Right cardiac atrium (tissue), 5 donors: ENCODE measurements around the gene RXFP4. TPM values are rescaled to one million over a fixed set of nuclear protein-coding genes. Genes with fewer than 3 reads are reported as not detected.

ENCODE experiments used
- ATAC-seq, 2 donors: fragments of 200-7000 bp; cut with Tn5 transposase; one replicate each; pipeline versions ENCODE4 v1.8.0 to v1.9.1; 2020; ENCODE audit warnings: moderate library complexity in 2 of 2, mild to moderate bottlenecking in 1 of 2
- DNase-seq, 3 donors: peaks; one replicate each; pipeline ENCODE4 v3.0.0-alpha.2; 2020
- H3K27ac ChIP-seq: one replicate; pipeline ENCODE4 v1.5.1; 2013; ENCODE audit warnings: mild to moderate bottlenecking, low read length, control low read depth, moderate library complexity
- H3K27me3 ChIP-seq: one replicate; pipeline ENCODE4 v1.6.1; 2013; ENCODE audit not compliant: control insufficient read depth, insufficient read depth
- H3K4me1 ChIP-seq: one replicate; pipeline ENCODE4 v1.6.1; 2013; ENCODE audit warnings: low read length; ENCODE audit not compliant: control insufficient read depth, insufficient read depth
- H3K4me3 ChIP-seq: one replicate; pipeline ENCODE4 v1.5.1; 2013; ENCODE audit warnings: low read length, control low read depth
- H3K9me3 ChIP-seq: one replicate; pipeline ENCODE4 v1.6.1; 2013; ENCODE audit warnings: low read length; ENCODE audit not compliant: control insufficient read depth
- WGBS: extraction: QIAGEN DNeasy Blood & Tissue Kit; methylation state at CpG from one replicate; pipeline ENCODE4 v1.1.7; 2013; 5-methylcytosine and 5-hydroxymethylcytosine counted together
- intact Hi-C, 4 donors: fragments of 100-400 bp; cut with DNase I; formaldehyde crosslinking; loops; one replicate each; pipeline versions ENCODE4 v1.11.0 to v1.14.0; 2022 to 2023
- microRNA-seq, 2 donors: library from miRNA; unstranded; fragments of <30 nt; microRNA quantifications; one replicate each; pipeline ENCODE4 v1.2.0, GENCODE V29; 2020 to 2021
- polyA plus RNA-seq: library from polyadenylated mRNA; stranded (reverse); fragments of 200-250 nt; gene quantifications from one replicate; pipeline ENCODE4 v1.2.3, GENCODE V29; 2013
- total RNA-seq, 4 donors: library from RNA; stranded (reverse); fragmentation: NEBNext Ultra II Directional; extraction: Animal tissue kit (Norgen Biotek cat#: 25700); gene quantifications; one replicate each; pipeline ENCODE4 v1.2.1, GENCODE V29; 2021
- donor health status: healthy with polysubstance abuse.
- donor health status: DM: no; HTN: yes; CAD: no.
- donor health status: DM: no; HTN: no; CAD: no.
- donor health status: DM: no; HTN: yes; CAD: no; lungs with severe emphysema.
- donor health status: DM: yes; HTN: yes; CAD: no.

Gene RXFP4
- total and polyA plus RNA-seq, 5 donors: not detected

DNA sequence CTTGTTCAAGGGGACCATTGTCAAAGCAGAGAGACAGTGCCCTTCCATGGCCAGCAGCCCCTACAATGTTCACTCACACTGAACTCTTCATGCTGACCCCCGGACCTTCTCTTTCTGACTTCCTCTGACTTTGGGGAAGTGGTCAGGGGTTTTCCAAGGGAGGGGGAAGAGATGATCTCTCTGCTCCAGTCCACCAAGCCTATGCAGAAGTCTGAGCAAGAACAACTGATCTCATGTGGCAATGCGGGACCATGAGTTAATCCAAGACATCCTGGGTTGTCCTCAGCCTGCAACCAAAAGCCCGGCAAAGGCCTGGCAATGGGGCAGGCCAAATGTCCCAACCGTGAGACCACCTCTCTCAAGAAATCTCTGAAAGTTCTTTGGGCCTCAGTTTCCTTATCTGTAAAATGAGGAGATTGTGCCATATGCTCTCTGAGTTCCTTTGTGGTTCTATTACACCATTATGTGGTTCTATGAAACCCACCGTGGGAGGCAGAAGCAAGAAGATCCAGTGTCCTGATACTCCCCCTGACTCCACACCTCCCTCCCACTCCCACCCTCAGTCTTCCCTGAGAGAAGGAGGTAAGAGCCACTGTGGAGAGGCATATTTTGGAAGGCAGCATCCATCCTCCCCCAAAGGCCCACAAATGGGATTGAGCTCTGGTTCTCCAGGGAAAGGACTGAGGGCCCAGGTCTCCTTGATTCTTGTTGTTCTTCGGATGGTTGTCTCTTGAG lies 48.7 kb downstream of the RXFP4 start:
- no peak overlapping the region for H3K27ac ChIP-seq
- H3K27me3 ChIP-seq: no peaks in the 10 kb centered on the region
- DNase-seq: no peak
- WGBS: 79% methylated on average over 6 of the region's 6 CpGs
- H3K9me3 ChIP-seq: no peaks in the 10 kb centered on the region
- intact Hi-C loops: loop anchor here in 1 of 4 donors (5.0 kb wide), 1 partner anchor 53 kb away; no protein-coding TSS in a partner anchor
- peak; percentile 32 to 44 for ATAC-seq
- H3K4me3 ChIP-seq: no peak overlapping the region
- H3K4me1 ChIP-seq: no peaks in the 10 kb centered on the region

Small RNA genes lying within 50 kb of the gene (microRNA-seq; reads per million reads assigned to microRNA genes)
- 0 reads per million in 2 donors for gene MIR6738

Other genes with a start within 250 kb of the RXFP4 start
- 10 to 100 TPM; 24.4 to 30.2 (median 27.1) TPM for gene GON4L, start 84.4 kb upstream of the RXFP4 start, total RNA-seq
- 13.8 TPM for gene GON4L, start 84.4 kb upstream of the RXFP4 start, polyA plus RNA-seq
- 10 to 100 TPM; 11.4 to 15.4 (median 14.4) TPM for gene SYT11, start 82.1 kb upstream of the RXFP4 start, total RNA-seq
- 4.7 TPM for gene SYT11, start 82.1 kb upstream of the RXFP4 start, polyA plus RNA-seq
- 10 to 100 TPM; 21.6 to 26.2 (median 22.5) TPM for gene RIT1, start 30.3 kb upstream of the RXFP4 start, total RNA-seq
- gene RIT1, start 30.3 kb upstream of the RXFP4 start, polyA plus RNA-seq: 9.4 TPM
- 10 to 100 TPM; 24.0 to 29.3 (median 28.8) TPM for gene KHDC4, start 7.2 kb upstream of the RXFP4 start, total RNA-seq
- 20.0 TPM for gene KHDC4, start 7.2 kb upstream of the RXFP4 start, polyA plus RNA-seq
- 10 to 100 TPM; 56.6 to 75.7 (median 66.7) TPM for gene ARHGEF2, start 36.9 kb downstream of the RXFP4 start, total RNA-seq
- gene ARHGEF2, start 36.9 kb downstream of the RXFP4 start, polyA plus RNA-seq: 34.9 TPM
- 100 to 1,000 TPM in 1 of 4 donors, 10 to 100 TPM in 3; 82.0 to 112 (median 93.1) TPM for gene SSR2, start 79.3 kb downstream of the RXFP4 start, total RNA-seq
- 93.3 TPM for gene SSR2, start 79.3 kb downstream of the RXFP4 start, polyA plus RNA-seq
- 10 to 100 TPM; 23.9 to 28.7 (median 27.0) TPM for gene UBQLN4, start 112.2 kb downstream of the RXFP4 start, total RNA-seq
- 13.7 TPM for gene UBQLN4, start 112.2 kb downstream of the RXFP4 start, polyA plus RNA-seq
- gene LAMTOR2, start 113.1 kb downstream of the RXFP4 start, total RNA-seq: 10 to 100 TPM; 43.8 to 55.2 (median 51.5) TPM
- gene LAMTOR2, start 113.1 kb downstream of the RXFP4 start, polyA plus RNA-seq: 100 TPM
- not detected for gene RAB25, start 119.5 kb downstream of the RXFP4 start, total RNA-seq
- 0.07 TPM for gene RAB25, start 119.5 kb downstream of the RXFP4 start, polyA plus RNA-seq
- under 1 TPM; 0.17 to 0.33 (median 0.19) TPM for gene MEX3A, start 140.8 kb downstream of the RXFP4 start, total RNA-seq
- 0.25 TPM for gene MEX3A, start 140.8 kb downstream of the RXFP4 start, polyA plus RNA-seq
- gene LMNA, start 173.1 kb downstream of the RXFP4 start, total RNA-seq: 100 to 1,000 TPM; 238 to 451 (median 281) TPM
- gene LMNA, start 173.1 kb downstream of the RXFP4 start, polyA plus RNA-seq: 247 TPM
- 1 to 10 TPM; 2.3 to 3.4 (median 2.7) TPM for gene SEMA4A, start 211.9 kb downstream of the RXFP4 start, total RNA-seq
- 3.7 TPM for gene SEMA4A, start 211.9 kb downstream of the RXFP4 start, polyA plus RNA-seq